Spleen (tissue), 7 donors: ENCODE measurements around the gene SEMA3B.

ENCODE experiments used
- POLR2AphosphoS5 ChIP-seq, 3 donors: sonication (generic); formaldehyde crosslinking; IDR thresholded peaks; one replicate each; pipeline ENCODE4 v1.5.1; 2017; ENCODE audit warnings: antibody characterized with exemption in 3 of 3
- TF ChIP-seq, protein P1 (sequence below), 11 experiments: fragments of 200-600 bp in 7 of 11; fragments of 450-650 bp in 4 of 11; sonication (generic) in 4 of 11; IDR thresholded peaks in 8 of 11; conservative IDR thresholded peaks in 3 of 11; 1 replicate in 7 of 11; 2 replicates in 4 of 11; pipeline versions ENCODE4 v1.4.0 to v1.8.0; 2016 to 2021; ENCODE audit warnings: antibody characterized with exemption in 11 of 11, inconsistent platforms in 4 of 11, mild to moderate bottlenecking in 1 of 11
- donor health status: DM: no; HTN: no; CAD: no; lungs with moderate emphysema.
- donor health status: DM: no; HTN: no; CAD: no.
- donor health status: DM: no; HTN: no; CAD: no.

DNA sequence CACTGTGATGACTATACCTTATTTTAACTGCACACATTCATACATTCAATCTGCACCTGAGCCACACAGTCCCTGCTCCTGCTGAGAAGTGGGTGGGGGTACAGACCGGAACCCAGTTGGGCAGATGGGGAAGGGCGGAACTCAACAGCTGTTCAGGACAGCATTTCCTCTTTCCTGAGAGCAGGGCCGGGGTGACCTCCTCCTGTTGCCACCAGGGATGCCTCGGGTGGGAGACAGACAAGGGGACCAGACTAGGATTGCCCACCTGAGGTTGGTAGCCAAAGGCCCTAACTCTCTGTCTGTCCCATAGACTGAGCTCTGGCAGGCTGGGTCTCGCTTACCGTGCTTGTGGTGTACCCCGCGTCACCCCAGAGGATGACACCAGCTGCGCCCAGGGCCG, 49.7 kb downstream of the SEMA3B start:
- TF ChIP-seq, protein P1, sequence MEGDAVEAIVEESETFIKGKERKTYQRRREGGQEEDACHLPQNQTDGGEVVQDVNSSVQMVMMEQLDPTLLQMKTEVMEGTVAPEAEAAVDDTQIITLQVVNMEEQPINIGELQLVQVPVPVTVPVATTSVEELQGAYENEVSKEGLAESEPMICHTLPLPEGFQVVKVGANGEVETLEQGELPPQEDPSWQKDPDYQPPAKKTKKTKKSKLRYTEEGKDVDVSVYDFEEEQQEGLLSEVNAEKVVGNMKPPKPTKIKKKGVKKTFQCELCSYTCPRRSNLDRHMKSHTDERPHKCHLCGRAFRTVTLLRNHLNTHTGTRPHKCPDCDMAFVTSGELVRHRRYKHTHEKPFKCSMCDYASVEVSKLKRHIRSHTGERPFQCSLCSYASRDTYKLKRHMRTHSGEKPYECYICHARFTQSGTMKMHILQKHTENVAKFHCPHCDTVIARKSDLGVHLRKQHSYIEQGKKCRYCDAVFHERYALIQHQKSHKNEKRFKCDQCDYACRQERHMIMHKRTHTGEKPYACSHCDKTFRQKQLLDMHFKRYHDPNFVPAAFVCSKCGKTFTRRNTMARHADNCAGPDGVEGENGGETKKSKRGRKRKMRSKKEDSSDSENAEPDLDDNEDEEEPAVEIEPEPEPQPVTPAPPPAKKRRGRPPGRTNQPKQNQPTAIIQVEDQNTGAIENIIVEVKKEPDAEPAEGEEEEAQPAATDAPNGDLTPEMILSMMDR (IDR thresholded peaks at IDR 0.05 in 8 of 11, conservative IDR thresholded peaks at IDR 0.05 in 3 of 11) = no peak
- TF ChIP-seq POLR2AphosphoS5 (IDR thresholded peaks at IDR 0.05) = peak in 2 of 3 donors; percentile 50 to 54
